Neural crest cell (in vitro differentiated cells): ENCODE data around the gene C1QTNF9B. TPM values are rescaled to one million over a fixed set of nuclear protein-coding genes. Genes with fewer than 3 reads are reported as not detected.

Source experiments
- DNase-seq: peaks from one replicate; pipeline ENCODE4 v3.0.0; 2021; ENCODE audit warnings: low read depth, mixed read lengths, low spot score
- H3K27ac Mint-ChIP-seq: one replicate; pipeline ENCODE4 v1.8.0; 2021; ENCODE audit warnings: mild to moderate bottlenecking, mixed read lengths; ENCODE audit not compliant: unreplicated experiment
- H3K27me3 Mint-ChIP-seq: 2 replicates; pipeline ENCODE4 v1.8.0; 2021; ENCODE audit warnings: low read depth, mild to moderate bottlenecking, mixed read lengths
- H3K36me3 Mint-ChIP-seq: 2 replicates; pipeline ENCODE4 v1.8.0; 2021; ENCODE audit warnings: low read depth, mild to moderate bottlenecking, mixed read lengths
- H3K4me1 Mint-ChIP-seq: 2 replicates; pipeline ENCODE4 v1.8.0; 2021; ENCODE audit warnings: mixed read lengths
- H3K4me3 Mint-ChIP-seq: one replicate; pipeline ENCODE4 v1.8.0; 2021; ENCODE audit warnings: mild to moderate bottlenecking, mixed read lengths
- H3K9me3 Mint-ChIP-seq: 2 replicates; pipeline ENCODE4 v1.8.0; 2021; ENCODE audit warnings: mixed read lengths
- CTCF ChIP-seq: fragments of 200-600 bp; sonication (generic); conservative IDR thresholded peaks from 2 replicates; pipeline ENCODE4 v1.5.0; 2021; ENCODE audit warnings: antibody characterized with exemption, mild to moderate bottlenecking
- total RNA-seq: library from RNA; stranded (reverse); gene quantifications from 2 replicates; pipeline ENCODE4 v1.2.1, GENCODE V29; 2021

C1QTNF9B gene
- total RNA-seq, 1 donor from 2014 or later, result not detected

DNA sequence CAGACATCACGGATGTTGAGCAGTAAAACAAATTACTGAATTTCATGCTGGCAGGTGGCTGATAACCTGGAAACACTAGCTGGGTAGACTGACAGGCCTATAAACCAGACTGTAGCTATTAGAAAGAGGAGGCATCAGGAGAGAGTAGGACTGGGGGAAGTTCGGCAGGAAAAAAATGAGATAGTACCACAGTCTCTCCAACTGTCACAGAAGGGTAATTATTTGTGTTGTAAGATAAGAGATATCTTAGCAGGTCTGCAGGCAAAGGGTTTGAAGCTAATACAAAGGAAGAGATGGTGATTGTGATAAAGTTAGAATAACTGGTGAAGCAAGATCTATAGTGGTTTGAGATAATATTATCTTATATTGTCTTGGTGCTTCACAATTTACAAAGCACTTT is 49.8 kb downstream of the C1QTNF9B start:
- peak overlapping the region; percentile 37 for H3K27ac Mint-ChIP-seq
- H3K36me3 Mint-ChIP-seq, result peaks cover 3% of the 10 kb centered on the region
- DNase-seq, result no peak
- H3K27me3 Mint-ChIP-seq, result no peaks in the 10 kb centered on the region
- no peak for TF ChIP-seq CTCF
- peaks cover 14% of the 10 kb centered on the region for H3K4me1 Mint-ChIP-seq
- H3K4me3 Mint-ChIP-seq, result no peak overlapping the region
- no peaks in the 10 kb centered on the region for H3K9me3 Mint-ChIP-seq

DNA sequence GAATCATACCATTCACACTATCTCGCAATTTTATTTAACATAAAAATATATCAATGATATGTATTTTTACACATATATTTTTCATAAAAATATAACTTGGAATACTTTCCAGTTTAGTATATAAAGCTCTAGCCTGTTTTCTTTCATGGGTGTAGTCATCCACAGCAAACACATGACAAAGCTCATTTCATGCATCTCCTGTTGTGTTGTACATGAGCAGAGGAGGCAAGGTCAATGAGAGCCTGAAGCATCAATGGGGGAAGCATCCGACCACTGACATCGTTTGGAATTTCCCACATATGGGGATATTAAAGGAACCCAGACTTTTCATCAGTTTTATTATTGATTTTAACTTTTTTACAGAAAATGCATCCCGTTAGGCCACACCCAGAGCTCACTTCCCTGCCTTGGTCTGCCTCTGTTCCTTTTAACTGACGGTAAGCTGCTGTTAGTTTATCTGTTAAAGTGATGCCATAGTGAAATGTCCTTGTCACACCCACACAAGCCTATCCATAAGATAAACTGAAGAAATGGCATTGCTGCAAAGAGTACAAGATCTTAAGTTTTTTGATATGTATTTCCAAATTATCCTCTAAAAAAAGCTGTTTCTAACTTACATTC is 52.1 kb downstream of the C1QTNF9B start:
- peaks cover 5% of the 10 kb centered on the region for H3K36me3 Mint-ChIP-seq
- DNase-seq, result no peak
- peaks cover 16% of the 10 kb centered on the region for H3K4me1 Mint-ChIP-seq
- H3K27ac Mint-ChIP-seq, result no peak overlapping the region
- H3K9me3 Mint-ChIP-seq, result no peaks in the 10 kb centered on the region
- no peak overlapping the region for H3K4me3 Mint-ChIP-seq
- TF ChIP-seq CTCF, result no peak
- no peaks in the 10 kb centered on the region for H3K27me3 Mint-ChIP-seq

GRCh38 chr13:23844132-23844531 is 53.2 kb downstream of the C1QTNF9B start:
- H3K27me3 Mint-ChIP-seq, result no peaks in the 10 kb centered on the region
- H3K9me3 Mint-ChIP-seq, result no peaks in the 10 kb centered on the region
- DNase-seq, result no peak
- no peak overlapping the region for H3K27ac Mint-ChIP-seq
- H3K36me3 Mint-ChIP-seq, result peaks cover 6% of the 10 kb centered on the region
- peaks cover 16% of the 10 kb centered on the region for H3K4me1 Mint-ChIP-seq
- TF ChIP-seq CTCF, result no peak
- H3K4me3 Mint-ChIP-seq, result no peak overlapping the region

GRCh38 chr13:23843436-23843835 is 53.9 kb downstream of the C1QTNF9B start:
- peaks cover 7% of the 10 kb centered on the region for H3K36me3 Mint-ChIP-seq
- no peak for TF ChIP-seq CTCF
- no peaks in the 10 kb centered on the region for H3K9me3 Mint-ChIP-seq
- peak overlapping the region; percentile 55 for H3K27ac Mint-ChIP-seq
- no peak for DNase-seq
- no peaks in the 10 kb centered on the region for H3K27me3 Mint-ChIP-seq
- peaks cover 16% of the 10 kb centered on the region for H3K4me1 Mint-ChIP-seq
- H3K4me3 Mint-ChIP-seq, result no peak overlapping the region

DNA sequence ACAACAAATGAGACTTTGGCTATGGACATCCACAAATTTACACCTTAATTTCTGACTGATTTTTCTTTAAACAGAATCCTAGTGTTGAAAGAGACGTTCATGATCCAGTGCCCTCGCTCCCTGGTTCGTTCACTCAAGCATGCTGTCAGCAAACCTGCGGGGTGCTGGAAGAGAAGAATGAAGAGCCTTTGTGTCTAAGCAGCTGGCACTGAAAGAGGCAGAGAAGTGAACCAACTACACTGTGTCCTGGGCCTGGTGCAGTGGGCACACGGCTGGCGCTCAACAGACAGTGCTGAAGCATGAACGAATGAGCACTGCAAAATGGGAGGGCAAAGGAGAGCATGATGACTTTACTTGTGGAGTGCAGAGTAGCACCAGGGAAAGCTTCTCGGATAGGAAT is 54.9 kb downstream of the C1QTNF9B start:
- Mint-ChIP-seq H3K4me1 (peaks cover 16% of the 10 kb centered on the region), H3K4me3 (no peak overlapping the region), H3K9me3 (no peaks in the 10 kb centered on the region), H3K36me3 (peaks cover 4% of the 10 kb centered on the region), H3K27ac (no peak overlapping the region), H3K27me3 (no peaks in the 10 kb centered on the region)
- no peak for TF ChIP-seq CTCF
- DNase-seq, result no peak

Other genes with a start within 250 kb of the C1QTNF9B start
- 19.6 and 21.4 TPM in 2 replicates for gene MIPEP, start 8.1 kb downstream of the C1QTNF9B start, total RNA-seq